Motor neuron (in vitro differentiated cells): ENCODE results near the gene MR1. TPM values are rescaled to one million over a fixed set of nuclear protein-coding genes. Genes with fewer than 3 reads are reported as not detected.
"Not testable (repeated sequence)": the region's sequence is repeated elsewhere in the genome, so short reads cannot be mapped to it uniquely, and the experiment has no call there.

Experiments used
- ATAC-seq, 8 experiments: fragments of 200-7000 bp; cut with Tn5 transposase; replicated peaks in 6 of 8; 2 replicates each; pipeline ENCODE4 v1.8.0; 2021; ENCODE audit warnings: mild to moderate bottlenecking in 8 of 8, moderate library complexity in 8 of 8
- H3K27ac ChIP-seq, 2 donors: fragments of 250-450 bp; sonication (Bioruptor Pico); 2 replicates each; pipeline ENCODE4 v1.9.0; 2021; ENCODE audit warnings: antibody characterized with exemption in 2 of 2, mild to moderate bottlenecking in 2 of 2, moderate library complexity in 1 of 2
- H3K4me1 ChIP-seq, 2 donors: fragments of 250-450 bp; sonication (Bioruptor Pico); replicated peaks in 1 of 2; 2 replicates each; pipeline ENCODE4 v1.6.1; 2021; ENCODE audit warnings: antibody characterized with exemption in 2 of 2, mild to moderate bottlenecking in 2 of 2, moderate library complexity in 1 of 2
- H3K4me3 ChIP-seq, 5 donors: fragments of 250-450 bp; sonication (Bioruptor Pico); 2 replicates each; pipeline ENCODE4 v1.9.0; 2021; ENCODE audit warnings: antibody characterized with exemption in 5 of 5, mild to moderate bottlenecking in 5 of 5, moderate library complexity in 4 of 5
- WGBS, 10 experiments: fragments of 450-650 bp; shearing (Covaris generic); methylation state at CpG; one replicate each; pipeline ENCODE4 v1.0.0; 2022; 5-methylcytosine and 5-hydroxymethylcytosine counted together
- in situ Hi-C, 9 experiments: fragments of 400-800 bp; cut with MboI; loops; one replicate each; pipeline ENCODE4 v1.15.0; 2021; ENCODE audit warnings: low sequenced_read_pairs in 9 of 9, low pct_unique_long_range_greater_than_20kb in 2 of 9; ENCODE audit not compliant: unreplicated experiment in 9 of 9
- total RNA-seq, 8 experiments: library from RNA; unstranded; fragments of 300-600 nt; gene quantifications; 2 replicates each; pipeline versions ENCODE4 v1.2.3 to v1.2.4, GENCODE V29; 2022

The MR1 gene
- total RNA-seq, 8 experiments from 2014 or later: 0.05 to 41.8 (median 2.3) TPM

DNA sequence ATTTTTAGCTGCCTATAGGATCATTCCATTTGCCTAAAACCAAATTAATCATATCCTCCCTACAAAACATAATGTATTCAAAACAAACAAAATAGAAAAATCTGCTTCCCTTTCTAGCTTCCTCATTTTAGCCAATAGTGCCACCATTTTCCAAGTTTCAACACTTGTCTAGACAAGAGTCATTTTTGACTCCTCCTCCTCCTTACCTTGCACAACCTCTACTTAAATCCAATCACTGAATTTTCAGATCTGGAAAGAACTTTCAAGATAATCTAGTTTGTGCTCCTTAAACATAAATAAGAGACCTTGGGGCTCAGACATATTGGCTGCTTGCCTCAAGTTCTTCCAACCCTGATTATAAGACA is 18.6 kb upstream of the MR1 start:
- in situ Hi-C loops: loop anchor here in 1 of 9 experiments (25.0 kb wide), 1 partner anchor 103 kb away; the partner anchor contains the start of gene KIAA1614
- Histone ChIP-seq H3K4me3 (no peak overlapping the region), H3K4me1 (peaks cover 0 to 1% of the 10 kb centered on the region in 2 donors), H3K27ac (no peak overlapping the region)
- no peak for ATAC-seq

GRCh38 chr1:181016563-181016962 is 17.2 kb upstream of the MR1 start:
- 92 to 100% (median 100%) methylated on average over 2 to 6 of the region's 8 CpGs for WGBS, 10 experiments
- peaks cover 6 to 13% of the 10 kb centered on the region in 2 donors for H3K4me1 ChIP-seq
- no peak overlapping the region for H3K27ac ChIP-seq
- H3K4me3 ChIP-seq: no peak overlapping the region
- no peak for ATAC-seq
- in situ Hi-C loops: loop anchor here in 1 of 9 experiments (25.0 kb wide), 1 partner anchor 104 kb away; the partner anchor contains the start of gene KIAA1614

DNA sequence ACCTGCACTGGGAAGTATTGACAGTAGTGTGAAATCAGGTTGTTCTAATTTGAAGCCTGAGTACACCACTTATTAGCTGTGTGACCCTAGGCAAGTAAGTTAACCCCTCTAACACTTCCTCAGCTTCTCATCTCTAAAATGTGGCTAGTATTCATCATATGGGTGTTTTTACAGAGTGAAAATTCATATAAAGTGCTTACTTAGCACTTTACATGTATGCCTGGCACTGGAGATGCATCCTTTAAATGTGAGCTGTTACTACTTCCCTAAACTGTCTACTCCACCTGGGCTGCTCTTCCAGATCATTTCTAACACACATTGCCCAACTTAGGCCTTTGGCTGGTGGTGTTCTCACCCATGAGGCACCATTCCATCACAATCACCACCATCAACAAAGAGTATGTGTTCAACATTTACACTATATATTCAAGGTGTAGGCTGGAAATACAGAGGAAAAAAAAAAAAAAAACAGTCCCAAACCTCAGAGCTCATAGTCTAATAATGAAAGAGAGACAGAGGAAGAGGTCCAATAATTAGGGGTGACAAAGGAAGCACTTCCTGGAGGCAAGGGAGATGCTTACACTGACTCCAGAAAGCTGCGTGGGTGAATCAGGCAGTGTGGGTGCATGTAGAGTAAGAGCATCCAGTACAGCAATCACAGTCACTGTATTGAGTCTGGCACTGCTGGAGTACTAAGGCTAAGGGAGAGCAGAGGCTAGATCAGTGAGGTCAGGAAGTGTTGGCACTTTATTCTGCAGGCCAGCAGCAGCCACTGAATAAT is 14.7 kb upstream of the MR1 start:
- WGBS, 10 experiments: 0 to 100% (median 35%) methylated on average over 1 of the region's 1 CpG; no CpG with 5 or more reads in 5 of the 10 experiments
- in situ Hi-C loops: loop anchor here in 1 of 9 experiments (25.0 kb wide), 1 partner anchor 107 kb away; the partner anchor contains the start of gene KIAA1614
- H3K4me3 ChIP-seq: no peak overlapping the region
- peaks cover 6 to 13% of the 10 kb centered on the region in 2 donors for H3K4me1 ChIP-seq
- no peak for ATAC-seq
- H3K27ac ChIP-seq: no peak overlapping the region

GRCh38 chr1:181021159-181021558 is 12.6 kb upstream of the MR1 start:
- H3K27ac ChIP-seq: no peak overlapping the region
- WGBS, 10 experiments: 14 to 66% (median 46%) methylated on average over 2 to 3 of the region's 3 CpGs; no CpG with 5 or more reads in 1 of the 10 experiments
- in situ Hi-C loops: loop anchor here in 1 of 9 experiments (25.0 kb wide), 1 partner anchor 109 kb away; the partner anchor contains the start of gene KIAA1614
- no peak for ATAC-seq
- H3K4me3 ChIP-seq: peak overlapping the region; percentile 55 to 90 (median 75)
- peaks cover 6 to 13% of the 10 kb centered on the region in 2 donors for H3K4me1 ChIP-seq

- 0 to 3% (median 0%) methylated on average over 1 to 4 of the region's 23 CpGs; no CpG with 5 or more reads in 3 of the 10 experiments for WGBS, 10 experiments
- ATAC-seq: peak; percentile 7 to 36 (median 19)
- Histone ChIP-seq H3K27ac (peak overlapping the region; percentile 74 to 80), H3K4me3 (peak overlapping the region; percentile 55 to 90 (median 75)), H3K4me1 (peaks cover 6 to 13% of the 10 kb centered on the region in 2 donors)
- in situ Hi-C loops: loop anchor here in 1 of 9 experiments (25.0 kb wide), 1 partner anchor 110 kb away; the partner anchor contains the start of gene KIAA1614
These were observed 11.9 kb upstream of the MR1 start for GRCh38 chr1:181021811-181022434.

GRCh38 chr1:181023265-181024057 is 10.3 kb upstream of the MR1 start:
- 0 to 100% (median 81%) methylated on average over 1 to 10 of the region's 10 CpGs; no CpG with 5 or more reads in 2 of the 10 experiments for WGBS, 10 experiments
- ATAC-seq: no peak
- Histone ChIP-seq H3K4me1 (peaks cover 6 to 13% of the 10 kb centered on the region in 2 donors), H3K27ac (no peak overlapping the region), H3K4me3 (peak overlapping the region; percentile 28 to 90 (median 64))
- in situ Hi-C loops: loop anchor here in 1 of 9 experiments (25.0 kb wide), 1 partner anchor 111 kb away; the partner anchor contains the start of gene KIAA1614

GRCh38 chr1:181028196-181028595 is 5.6 kb upstream of the MR1 start:
- Histone ChIP-seq H3K27ac (no peak overlapping the region), H3K4me3 (no peak overlapping the region), H3K4me1 (no peaks in the 10 kb centered on the region)
- ATAC-seq: peak in 3 of 8 experiments; percentile 43 to 57 (median 53)
- in situ Hi-C loops: no loop called here

DNA sequence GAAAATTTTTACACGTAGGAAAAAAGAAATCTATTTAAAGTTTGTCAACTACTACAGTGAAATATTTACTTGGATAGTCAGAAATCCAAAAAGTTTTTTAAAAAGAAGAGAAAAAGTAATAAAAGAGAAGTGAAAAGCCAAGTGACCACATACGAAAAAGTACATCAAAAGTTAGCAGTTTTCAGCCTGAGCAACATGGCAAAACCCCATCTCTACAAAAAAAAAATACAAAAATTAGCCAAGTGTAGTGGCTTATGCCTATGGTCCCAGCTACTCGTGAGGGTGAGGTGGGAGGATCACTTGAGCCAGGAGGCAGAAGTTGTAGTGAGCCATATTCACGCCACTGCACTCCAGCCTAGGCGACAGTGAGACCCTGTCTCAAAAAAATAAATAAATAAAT is 5.2 kb upstream of the MR1 start:
- WGBS, 10 experiments: 60 to 94% (median 74%) methylated on average over 3 to 5 of the region's 5 CpGs
- in situ Hi-C loops: no loop called here

DNA sequence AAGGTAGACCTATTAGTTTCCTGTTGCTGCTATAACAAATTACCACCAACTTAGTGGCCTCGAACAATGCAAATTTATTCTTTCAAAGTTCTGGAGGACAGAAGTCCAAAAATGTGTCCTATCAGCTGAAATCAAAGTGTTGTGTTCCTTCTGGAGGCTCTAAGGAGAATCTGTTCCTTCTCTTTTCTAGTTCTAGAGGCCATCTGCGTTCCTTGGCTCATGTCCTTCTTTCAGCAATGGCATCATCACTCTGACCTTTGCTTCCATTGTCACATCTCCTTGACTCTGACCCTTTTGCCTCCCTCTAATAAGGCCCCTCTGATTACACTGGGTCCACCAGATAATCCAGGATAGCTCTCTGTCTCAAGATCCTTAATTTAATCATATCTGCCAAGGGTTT is 1.2 kb upstream of the MR1 start:
- no peak for ATAC-seq
- Histone ChIP-seq H3K27ac (no peak overlapping the region), H3K4me1 (peaks cover 0 to 4% of the 10 kb centered on the region in 2 donors), H3K4me3 (no peak overlapping the region)
- WGBS, 10 experiments: 82 to 100% (median 95%) methylated on average over 1 to 2 of the region's 2 CpGs
- in situ Hi-C loops: no loop called here

More for the DNA sequence above, 5.2 kb upstream of the MR1 start:
- H3K27ac ChIP-seq: no peak overlapping the region
- H3K4me3 ChIP-seq: no peak overlapping the region
- no peak for ATAC-seq
- H3K4me1 ChIP-seq: no peaks in the 10 kb centered on the region

GRCh38 chr1:181033128-181033798 is 520 bp upstream of the MR1 start:
- H3K27ac ChIP-seq: no peak overlapping the region
- H3K4me3 ChIP-seq: no peak overlapping the region
- ATAC-seq: peak; percentile 41 to 88 (median 63)
- in situ Hi-C loops: no loop called here
- WGBS, 10 experiments: 0 to 80% (median 61%) methylated on average over 1 to 2 of the region's 2 CpGs; no CpG with 5 or more reads in 3 of the 10 experiments
- H3K4me1 ChIP-seq: peaks cover 0 to 4% of the 10 kb centered on the region in 2 donors

- ATAC-seq, H3K4me1 ChIP-seq, in situ Hi-C loops, H3K4me3 ChIP-seq, H3K27ac ChIP-seq: not testable (repeated sequence)
- 83 to 100% (median 96%) methylated on average over 1 to 4 of the region's 4 CpGs; no CpG with 5 or more reads in 2 of the 10 experiments for WGBS, 10 experiments
These were observed 1.4 kb downstream of the MR1 start for GRCh38 chr1:181035210-181035609.

DNA sequence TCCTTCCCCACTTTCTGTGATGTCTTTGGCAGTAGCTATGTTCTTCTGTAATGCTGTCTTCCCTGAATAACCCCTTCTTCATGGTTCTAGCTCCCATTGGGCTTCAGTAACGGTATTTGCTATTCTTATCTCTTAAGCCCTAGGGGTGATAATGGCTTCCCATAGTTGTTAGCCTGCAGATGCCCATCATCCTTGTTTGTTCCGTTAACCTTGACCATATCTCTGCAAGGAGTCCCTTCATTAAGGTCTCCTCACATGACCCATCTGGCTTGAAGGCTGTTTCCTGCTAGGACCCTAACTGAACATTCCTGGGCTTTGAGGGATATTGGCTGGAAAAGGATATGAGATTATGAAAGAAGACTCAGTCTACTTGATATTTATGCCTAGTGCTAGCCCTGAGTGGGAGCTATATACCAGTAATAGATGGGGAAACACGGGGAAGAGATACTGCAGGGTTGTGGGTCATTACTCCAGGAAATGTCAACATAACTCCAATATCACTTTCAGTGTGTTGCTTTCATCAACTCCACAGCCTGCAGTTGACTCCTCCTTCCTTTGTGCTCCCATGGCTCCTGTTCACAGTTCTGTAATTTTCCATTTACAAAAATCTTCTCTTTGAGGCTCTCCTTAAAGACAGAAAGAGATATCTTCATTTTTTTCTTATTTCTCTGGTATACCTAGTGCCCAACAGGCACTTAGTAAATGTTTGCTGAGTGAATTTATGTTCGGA is 2.5 kb downstream of the MR1 start:
- in situ Hi-C loops: no loop called here
- H3K4me3 ChIP-seq: no peak overlapping the region
- ATAC-seq: no peak
- peaks cover 0 to 4% of the 10 kb centered on the region in 2 donors for H3K4me1 ChIP-seq
- H3K27ac ChIP-seq: no peak overlapping the region
- WGBS, 10 experiments: 80 to 100% (median 89%) methylated on average over 1 to 4 of the region's 4 CpGs; no CpG with 5 or more reads in 2 of the 10 experiments
